ENCODE data around the gene EIF4G3. TPM values are rescaled to one million over a fixed set of nuclear protein-coding genes. Genes with fewer than 3 reads are reported as not detected.

The EIF4G3 gene
- total RNA-seq, 1 experiment from 2014 or later: 72.0 TPM

DNA sequence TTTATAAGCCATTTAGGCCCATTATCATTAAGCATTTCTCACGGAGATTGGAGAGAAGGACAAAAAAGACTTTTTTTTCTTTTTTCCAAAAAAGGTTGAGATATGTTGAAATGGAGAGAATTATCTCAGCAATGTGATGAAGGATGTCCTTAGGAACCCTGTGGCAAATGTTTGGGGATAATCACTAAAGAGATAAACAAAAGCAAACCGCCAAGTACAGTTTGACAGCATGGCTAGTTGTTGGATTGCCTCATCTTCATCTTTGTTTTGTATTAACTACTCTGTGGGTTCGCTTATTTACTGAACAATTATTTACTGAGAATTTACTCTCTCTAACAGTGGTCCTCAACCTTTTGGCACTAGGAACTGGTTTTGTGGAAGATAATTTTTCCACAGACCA is 292.2 kb downstream of the EIF4G3 start:
- Mint-ChIP-seq H3K27ac (peak overlapping the region in 2 of 3 experiments; percentile 23 to 47; a peak in 2 of 7 replicates), H3K4me3 (no peak overlapping the region), H3K36me3 (ENCODE audit: insufficient read depth in 1 of 3, low read depth in 3 of 3) (peaks cover 0 to 16% (median 11%) of the 10 kb centered on the region in 3 experiments; a peak in 4 of 7 replicates), H3K9me3 (no peaks in the 10 kb centered on the region), H3K4me1 (peaks cover 5 to 10% of the 10 kb centered on the region in 2 experiments; a peak in 2 of 4 replicates), H3K27me3 (ENCODE audit: low read depth) (no peaks in the 10 kb centered on the region)
- Histone ChIP-seq H3K4me1 (ENCODE audit: insufficient read depth, low read length) (no peaks in the 10 kb centered on the region), H3K56ac (ENCODE audit: insufficient read length, low read depth, low read length) (no peak overlapping the region), H2BK12ac (ENCODE audit: insufficient read length, low read depth, low read length) (no peak overlapping the region), H3K9ac (ENCODE audit: extremely low read depth, insufficient read length, low read length) (no peak overlapping the region), H3K27ac (ENCODE audit: insufficient read length, low read depth, low read length) (no peak overlapping the region), H2BK120ac (ENCODE audit: low read depth, low read length, poor library complexity, severe bottlenecking) (no peak overlapping the region), H3K79me1 (ENCODE audit: insufficient read depth, low read depth, low read length, poor library complexity, severe bottlenecking) (no peaks in the 10 kb centered on the region), H4K20me1 (ENCODE audit: control insufficient read depth, insufficient read depth, insufficient read length) (no peaks in the 10 kb centered on the region), H3K79me2 (ENCODE audit: insufficient read depth, low read length) (no peaks in the 10 kb centered on the region; the same call in 1 of the 2 replicates), H3K14ac (ENCODE audit: insufficient read depth, low read length) (no peak overlapping the region), H4K5ac (ENCODE audit: insufficient read length, low read depth, low read length) (no peak overlapping the region), H4K8ac (replicated peaks; ENCODE audit: insufficient read length, low read depth, low read length) (no peak overlapping the region), H3K23me2 (ENCODE audit: insufficient read length, low read depth, low read length, poor library complexity, severe bottlenecking) (no peaks in the 10 kb centered on the region), H2BK15ac (ENCODE audit: low read depth, low read length) (no peak overlapping the region), H3K9me3 (ENCODE audit: control insufficient read depth, low read depth, low read length) (no peaks in the 10 kb centered on the region), H2AFZ (ENCODE audit: low read length) (no peak overlapping the region), H2AK5ac (ENCODE audit: insufficient read length, low read length) (no peak overlapping the region), H4K91ac (ENCODE audit: insufficient read length, low read depth, low read length) (no peak overlapping the region), H3K23ac (ENCODE audit: insufficient read length, low read depth, low read length) (no peak overlapping the region), H2BK20ac (ENCODE audit: low read depth, low read length, poor library complexity, severe bottlenecking) (no peak overlapping the region), H3T11ph (ENCODE audit: low read length) (no peak overlapping the region), H3K4me2 (ENCODE audit: insufficient read depth, insufficient read length, low read length) (no peak overlapping the region), H3K27me3 (ENCODE audit: insufficient read depth, low read length) (no peaks in the 10 kb centered on the region), H2BK5ac (ENCODE audit: insufficient read length, low read length) (no peak overlapping the region), H3K18ac (ENCODE audit: insufficient read length, low read depth, low read length) (no peak overlapping the region), H3K4ac (ENCODE audit: low read depth, low read length) (no peak overlapping the region)
- no CpG with 5 or more reads among the region's 3 CpGs for WGBS (ENCODE audit: extremely low coverage, insufficient read length, low lambda C conversion rate)
- DNase-seq: no peak
- TF ChIP-seq, protein P1, sequence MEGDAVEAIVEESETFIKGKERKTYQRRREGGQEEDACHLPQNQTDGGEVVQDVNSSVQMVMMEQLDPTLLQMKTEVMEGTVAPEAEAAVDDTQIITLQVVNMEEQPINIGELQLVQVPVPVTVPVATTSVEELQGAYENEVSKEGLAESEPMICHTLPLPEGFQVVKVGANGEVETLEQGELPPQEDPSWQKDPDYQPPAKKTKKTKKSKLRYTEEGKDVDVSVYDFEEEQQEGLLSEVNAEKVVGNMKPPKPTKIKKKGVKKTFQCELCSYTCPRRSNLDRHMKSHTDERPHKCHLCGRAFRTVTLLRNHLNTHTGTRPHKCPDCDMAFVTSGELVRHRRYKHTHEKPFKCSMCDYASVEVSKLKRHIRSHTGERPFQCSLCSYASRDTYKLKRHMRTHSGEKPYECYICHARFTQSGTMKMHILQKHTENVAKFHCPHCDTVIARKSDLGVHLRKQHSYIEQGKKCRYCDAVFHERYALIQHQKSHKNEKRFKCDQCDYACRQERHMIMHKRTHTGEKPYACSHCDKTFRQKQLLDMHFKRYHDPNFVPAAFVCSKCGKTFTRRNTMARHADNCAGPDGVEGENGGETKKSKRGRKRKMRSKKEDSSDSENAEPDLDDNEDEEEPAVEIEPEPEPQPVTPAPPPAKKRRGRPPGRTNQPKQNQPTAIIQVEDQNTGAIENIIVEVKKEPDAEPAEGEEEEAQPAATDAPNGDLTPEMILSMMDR (conservative IDR thresholded peaks at IDR 0.05): no peak
